ENCODE results near the gene LILRA5.
"Not testable (repeated sequence)": the region's sequence is repeated elsewhere in the genome, so short reads cannot be mapped to it uniquely, and the experiment has no call there.

The LILRA5 gene

DNA sequence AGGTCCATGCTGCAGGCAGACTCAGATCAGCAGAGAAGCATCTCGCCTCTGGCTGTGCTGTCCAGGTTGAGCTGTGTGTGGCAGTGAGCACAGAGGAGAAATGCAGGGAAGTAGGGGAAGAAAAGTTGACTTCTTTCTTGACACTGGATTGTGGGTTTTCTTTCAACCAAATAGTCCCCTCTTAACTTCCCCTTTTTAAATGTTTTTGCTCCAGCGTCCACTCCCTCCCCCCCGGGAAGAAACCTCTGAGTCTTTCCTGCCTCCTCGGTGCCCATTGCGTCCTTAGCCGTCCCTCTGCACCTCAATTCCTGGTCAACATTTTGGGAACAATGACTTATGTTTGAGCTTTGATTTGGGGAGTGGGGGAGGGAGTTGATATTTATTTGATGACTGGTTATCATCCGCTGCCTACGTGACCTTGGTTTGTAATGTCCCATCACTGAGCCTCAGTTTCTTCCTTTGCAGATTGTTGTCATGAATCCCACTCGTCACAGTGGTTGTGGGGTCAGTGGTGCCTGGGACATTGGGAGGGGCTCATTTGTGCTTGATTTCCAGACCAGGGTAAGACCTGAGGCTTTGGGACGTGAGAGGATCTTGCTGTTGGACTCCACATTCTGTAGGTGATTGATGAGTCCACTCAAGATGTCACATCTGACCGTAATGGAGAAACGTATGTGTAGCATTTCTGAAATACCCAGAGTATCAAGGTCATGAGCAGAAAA lies 31.8 kb downstream of the LILRA5 start, which contains the start of gene LILRB2:
TSS of gene LILRB2 (minus strand) at position 104 of the 722 bp plus-strand sequence. CDS start 614 bp downstream, outside the sequence.
- Mint-ChIP-seq H3K27ac (no peak within 1 kb of the TSS), H3K4me3 (no peak within 1 kb of the TSS), H3K36me3 (ENCODE audit: low read depth) (no peaks in the 10 kb centered on the region), H3K9me3 (no peaks in the 10 kb centered on the region), H3K27me3 (ENCODE audit: low read depth) (peaks cover 29% of the 10 kb centered on the region), H3K4me1 (ENCODE audit: low read depth) (peaks cover 5% of the 10 kb centered on the region)
- DNase-seq (ENCODE audit: low spot score), result no peak

DNA sequence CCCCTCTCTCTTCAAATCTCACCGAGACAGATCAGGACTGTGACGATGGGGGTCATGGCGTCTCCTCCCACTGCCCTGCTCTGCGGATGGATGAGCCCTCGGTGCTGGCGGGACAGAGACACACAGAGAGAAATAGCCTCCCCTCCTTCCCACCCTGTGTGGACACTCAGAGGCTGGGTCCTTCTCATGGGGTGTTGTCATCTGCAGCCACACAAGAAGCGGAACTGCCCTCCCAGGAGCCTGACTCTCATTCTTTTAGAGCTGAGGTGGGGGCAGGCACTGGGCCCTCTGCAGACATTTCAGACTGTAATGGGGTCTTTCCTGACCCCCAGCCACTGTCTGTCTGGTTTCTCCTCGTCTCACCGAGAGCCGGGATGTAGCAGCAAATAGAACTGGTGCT lies 32.5 kb downstream of the LILRA5 start:
- not testable (repeated sequence) for H3K4me3 Mint-ChIP-seq; H3K36me3 Mint-ChIP-seq (ENCODE audit: low read depth); H3K9me3 Mint-ChIP-seq; H3K27ac Mint-ChIP-seq; DNase-seq (ENCODE audit: low spot score); H3K4me1 Mint-ChIP-seq (ENCODE audit: low read depth)
- peaks cover 29% of the 10 kb centered on the region for H3K27me3 Mint-ChIP-seq (ENCODE audit: low read depth)

DNA sequence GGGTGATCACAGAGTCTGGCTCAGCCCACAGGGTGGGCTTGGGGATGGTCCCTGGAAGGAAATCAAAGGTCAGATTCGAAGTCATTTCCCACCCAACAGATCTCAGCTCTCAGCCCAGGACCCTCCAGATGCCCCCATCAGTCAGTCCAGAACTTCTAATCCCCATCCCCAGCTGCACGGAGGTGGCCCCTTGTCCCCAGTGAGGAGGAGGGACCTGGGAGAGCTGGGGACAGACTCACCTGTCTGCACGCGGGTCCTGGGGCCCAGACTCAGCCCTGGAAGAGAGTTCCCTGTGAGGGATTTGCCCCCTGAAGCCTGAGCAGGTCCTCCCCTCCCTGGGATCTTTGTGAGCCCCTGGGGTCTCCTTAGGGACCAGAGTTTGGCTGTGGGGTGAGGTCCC lies 32.9 kb downstream of the LILRA5 start:
- H3K9me3 Mint-ChIP-seq, result not testable (repeated sequence)
- H3K27me3 Mint-ChIP-seq (ENCODE audit: low read depth), result peaks cover 29% of the 10 kb centered on the region

DNA sequence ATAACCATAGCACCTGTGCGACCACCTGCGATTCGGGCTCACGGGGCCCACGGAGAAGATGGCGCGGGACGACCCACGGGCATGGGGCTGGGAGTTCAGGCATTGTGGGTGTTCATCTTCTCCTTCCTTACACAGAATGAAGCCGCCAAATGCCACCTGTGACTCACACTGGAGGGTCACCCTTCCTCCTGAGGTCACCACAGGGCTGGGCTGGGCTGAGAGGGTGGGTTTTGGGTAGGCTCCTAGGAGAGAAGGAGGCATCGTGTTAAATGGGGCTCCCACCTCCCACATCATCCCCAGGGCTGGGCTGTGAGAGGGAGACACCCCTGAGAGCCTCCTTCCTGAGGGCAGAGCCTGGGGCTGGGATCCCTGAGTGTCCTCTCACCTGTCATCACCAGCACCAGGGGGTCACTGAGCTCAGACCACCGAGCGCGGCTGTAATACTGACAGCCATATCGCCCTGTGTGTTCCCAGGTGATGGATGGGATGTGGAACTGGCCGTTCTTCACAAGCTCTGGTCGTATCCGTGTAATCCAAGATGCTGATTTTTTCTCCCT lies 33.5 kb downstream of the LILRA5 start:
- H3K36me3 Mint-ChIP-seq (ENCODE audit: low read depth), result no peaks in the 10 kb centered on the region
- no peaks in the 10 kb centered on the region for H3K9me3 Mint-ChIP-seq
- H3K27ac Mint-ChIP-seq, result no peak overlapping the region
- no peak for DNase-seq (ENCODE audit: low spot score)
- no peak overlapping the region for H3K4me3 Mint-ChIP-seq
- peaks cover 25% of the 10 kb centered on the region for H3K27me3 Mint-ChIP-seq (ENCODE audit: low read depth)
- H3K4me1 Mint-ChIP-seq (ENCODE audit: low read depth), result peaks cover 5% of the 10 kb centered on the region

More for the DNA sequence above, 32.9 kb downstream of the LILRA5 start:
- not testable (repeated sequence) for H3K4me3 Mint-ChIP-seq; H3K4me1 Mint-ChIP-seq (ENCODE audit: low read depth); DNase-seq (ENCODE audit: low spot score); H3K36me3 Mint-ChIP-seq (ENCODE audit: low read depth); H3K27ac Mint-ChIP-seq

DNA sequence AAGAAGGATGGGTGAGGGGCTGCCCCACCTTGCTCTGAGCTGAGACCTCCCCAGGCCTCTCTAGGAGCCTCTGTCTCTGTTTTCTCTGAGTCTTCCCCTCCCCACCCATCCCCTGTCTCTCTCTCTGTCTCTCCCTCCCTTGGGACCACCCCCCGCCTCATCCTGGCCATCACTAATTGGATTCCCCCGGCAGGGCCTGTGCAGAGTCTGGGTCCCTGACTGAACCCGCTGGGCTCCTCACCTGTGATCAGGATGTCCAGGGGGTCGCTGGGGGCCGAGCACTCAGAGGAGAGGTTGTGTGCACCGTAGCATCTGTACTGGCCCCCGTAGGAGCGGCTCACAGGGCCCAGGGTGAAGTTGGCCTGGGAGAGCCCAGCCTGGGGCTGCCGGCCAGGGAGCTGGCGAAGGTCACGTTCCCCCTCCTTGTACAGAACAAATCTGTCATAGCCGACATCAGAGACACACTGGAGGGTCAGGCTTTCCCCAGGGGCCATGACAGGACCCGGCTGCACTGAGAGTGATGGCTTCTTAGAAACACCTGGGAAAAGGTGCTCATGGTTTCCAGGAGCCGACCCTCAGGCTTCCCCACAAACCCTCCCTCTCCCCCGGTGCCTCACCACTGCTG lies 34.3 kb downstream of the LILRA5 start:
- not testable (repeated sequence) for H3K4me1 Mint-ChIP-seq (ENCODE audit: low read depth); H3K4me3 Mint-ChIP-seq; H3K9me3 Mint-ChIP-seq; H3K27ac Mint-ChIP-seq; DNase-seq (ENCODE audit: low spot score); H3K36me3 Mint-ChIP-seq (ENCODE audit: low read depth)
- H3K27me3 Mint-ChIP-seq (ENCODE audit: low read depth), result peaks cover 23% of the 10 kb centered on the region

DNA sequence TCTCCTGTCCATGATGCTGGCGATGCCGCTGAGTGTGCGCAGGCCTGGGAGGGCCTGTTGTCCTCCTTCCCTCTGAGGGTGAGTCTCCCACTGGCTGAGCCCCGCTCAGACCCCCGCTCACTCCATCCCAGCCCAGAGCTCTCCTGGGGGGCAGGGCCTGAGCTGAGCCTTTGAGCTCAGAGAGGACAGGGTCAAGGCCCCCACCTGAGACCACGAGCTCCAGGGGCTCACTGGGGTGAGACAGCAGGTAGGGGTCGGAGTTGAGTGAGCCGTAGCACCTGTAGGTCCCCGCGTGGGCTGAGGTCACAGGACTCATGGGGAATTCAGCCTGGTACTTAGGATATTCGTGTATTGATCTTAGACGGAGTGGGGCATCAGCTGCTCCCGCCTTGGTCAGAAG lies 34.9 kb downstream of the LILRA5 start:
- H3K27ac Mint-ChIP-seq; H3K4me1 Mint-ChIP-seq (ENCODE audit: low read depth); H3K36me3 Mint-ChIP-seq (ENCODE audit: low read depth); H3K9me3 Mint-ChIP-seq; H3K4me3 Mint-ChIP-seq; DNase-seq (ENCODE audit: low spot score): not testable (repeated sequence)
- H3K27me3 Mint-ChIP-seq (ENCODE audit: low read depth), result peaks cover 23% of the 10 kb centered on the region

DNA sequence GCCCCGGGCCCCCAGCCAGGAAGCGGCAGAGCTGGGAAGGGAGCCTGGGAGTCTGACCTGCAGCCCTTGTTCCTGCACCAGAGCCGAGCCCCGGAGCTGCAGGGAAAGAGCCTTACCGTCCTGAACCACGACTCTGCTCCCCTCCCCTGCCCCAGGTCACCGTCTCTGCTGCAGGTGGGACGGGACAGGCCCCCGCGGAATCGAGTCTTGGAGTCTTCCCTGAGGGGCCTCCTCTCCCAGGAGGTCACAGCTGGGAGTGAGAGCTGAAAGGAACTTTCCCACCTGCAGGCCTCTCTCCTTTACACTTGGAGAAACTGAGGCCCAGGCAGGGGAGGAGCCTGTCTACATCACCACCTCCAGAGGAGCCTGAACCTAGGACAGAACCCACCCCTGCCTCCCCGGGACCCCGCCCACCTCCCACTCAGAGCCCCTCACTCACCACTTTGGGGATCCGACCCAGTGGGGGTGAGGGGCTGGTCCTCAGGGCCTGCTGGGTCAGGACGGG lies 35.8 kb downstream of the LILRA5 start:
- not testable (repeated sequence) for H3K27ac Mint-ChIP-seq

DNA sequence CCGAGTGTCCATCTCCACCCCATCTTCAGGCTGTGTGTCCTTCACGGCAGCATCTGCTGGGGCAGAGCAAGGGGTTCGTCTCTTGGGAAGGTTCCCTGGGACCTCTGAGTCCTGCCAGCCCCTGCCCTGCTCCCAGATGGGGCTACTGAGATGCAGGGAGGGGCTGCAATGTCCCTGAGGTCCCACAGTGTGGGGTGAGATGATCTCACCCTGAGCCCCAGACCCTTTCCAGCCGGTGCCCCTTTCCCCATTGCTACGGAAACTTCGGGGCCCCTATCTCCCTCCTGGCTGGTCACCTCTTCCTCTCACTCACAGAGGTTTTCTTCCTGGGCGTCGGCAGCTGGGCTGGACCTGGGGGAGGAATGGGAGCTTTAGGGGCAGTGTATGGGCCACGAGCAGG lies 37.0 kb downstream of the LILRA5 start:
- Mint-ChIP-seq H3K9me3 (no peaks in the 10 kb centered on the region), H3K4me3 (no peak overlapping the region), H3K36me3 (ENCODE audit: low read depth) (no peaks in the 10 kb centered on the region), H3K27me3 (ENCODE audit: low read depth) (peaks cover 17% of the 10 kb centered on the region), H3K4me1 (ENCODE audit: low read depth) (no peaks in the 10 kb centered on the region), H3K27ac (no peak overlapping the region)
- no peak for DNase-seq (ENCODE audit: low spot score)

More for the DNA sequence above, 35.8 kb downstream of the LILRA5 start:
- not testable (repeated sequence) for H3K9me3 Mint-ChIP-seq; H3K4me1 Mint-ChIP-seq (ENCODE audit: low read depth); H3K4me3 Mint-ChIP-seq; H3K36me3 Mint-ChIP-seq (ENCODE audit: low read depth); DNase-seq (ENCODE audit: low spot score)
- H3K27me3 Mint-ChIP-seq (ENCODE audit: low read depth), result peaks cover 20% of the 10 kb centered on the region

DNA sequence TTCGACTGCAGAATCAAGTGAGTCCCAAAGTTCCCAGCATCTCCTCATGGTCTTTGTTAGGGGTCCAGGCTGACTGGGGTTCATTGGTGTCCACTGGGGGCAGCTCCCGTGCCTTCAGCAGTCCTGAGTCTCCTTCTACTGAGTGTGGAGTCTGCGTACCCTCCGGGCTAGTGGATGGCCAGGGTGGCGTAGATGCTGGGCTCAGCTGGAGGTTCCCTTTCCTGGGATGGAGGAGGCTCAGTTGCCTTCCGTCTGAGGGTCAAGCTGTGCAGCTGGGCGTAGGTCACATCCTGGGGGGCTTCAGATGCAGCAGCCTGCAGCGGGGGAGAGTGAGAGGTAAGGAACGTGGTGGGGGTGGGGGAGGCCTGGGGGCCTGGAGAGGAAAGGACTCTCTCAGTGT lies 38.5 kb downstream of the LILRA5 start:
- H3K27ac Mint-ChIP-seq; H3K4me3 Mint-ChIP-seq; DNase-seq (ENCODE audit: low spot score); H3K36me3 Mint-ChIP-seq (ENCODE audit: low read depth); H3K4me1 Mint-ChIP-seq (ENCODE audit: low read depth); H3K9me3 Mint-ChIP-seq: not testable (repeated sequence)
- peaks cover 12% of the 10 kb centered on the region for H3K27me3 Mint-ChIP-seq (ENCODE audit: low read depth)

DNA sequence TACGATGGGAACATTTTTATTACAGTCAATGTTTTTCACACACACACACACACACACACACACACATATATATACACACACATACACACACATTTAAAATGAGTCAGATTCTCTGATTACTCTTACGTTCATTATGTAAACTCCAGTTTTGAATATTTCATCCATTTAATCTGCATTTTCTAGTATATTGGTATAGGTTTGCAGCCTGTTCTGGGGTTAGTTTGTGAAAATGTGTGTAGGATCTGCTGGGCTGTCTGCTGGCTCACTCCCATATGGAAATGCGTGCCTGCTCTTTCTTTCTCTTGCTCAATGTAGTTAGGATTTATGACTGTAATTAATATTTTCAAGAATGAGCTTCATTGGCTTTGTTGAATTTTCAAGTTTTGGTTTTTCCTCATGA lies 39.1 kb downstream of the LILRA5 start:
- Mint-ChIP-seq H3K27ac (no peak overlapping the region), H3K4me1 (ENCODE audit: low read depth) (no peaks in the 10 kb centered on the region), H3K4me3 (no peak overlapping the region), H3K36me3 (ENCODE audit: low read depth) (no peaks in the 10 kb centered on the region), H3K27me3 (ENCODE audit: low read depth) (peaks cover 12% of the 10 kb centered on the region), H3K9me3 (no peaks in the 10 kb centered on the region)
- DNase-seq (ENCODE audit: low spot score), result no peak

DNA sequence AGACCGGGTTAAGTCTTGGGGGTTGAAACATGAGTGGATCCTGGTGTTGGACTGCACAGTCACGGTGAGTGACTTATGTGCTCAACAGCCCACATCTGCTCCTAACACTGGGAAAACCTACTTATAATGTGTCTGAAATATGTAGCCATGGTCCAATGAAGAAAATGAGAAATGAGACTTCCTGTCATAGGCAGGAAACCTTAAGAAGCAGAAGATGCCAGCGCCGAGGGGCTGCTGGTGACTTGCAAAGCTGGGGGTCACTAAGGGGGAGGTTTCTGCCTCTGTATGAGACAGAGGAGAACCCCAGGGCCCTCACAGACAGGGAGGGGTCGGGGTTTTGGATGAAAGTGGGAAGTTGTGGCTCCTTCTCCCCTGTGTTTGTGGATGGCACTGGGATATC lies 40.8 kb downstream of the LILRA5 start:
- not testable (repeated sequence) for H3K4me3 Mint-ChIP-seq; H3K27ac Mint-ChIP-seq; H3K36me3 Mint-ChIP-seq (ENCODE audit: low read depth); H3K9me3 Mint-ChIP-seq; H3K4me1 Mint-ChIP-seq (ENCODE audit: low read depth); DNase-seq (ENCODE audit: low spot score)
- H3K27me3 Mint-ChIP-seq (ENCODE audit: low read depth), result peaks cover 16% of the 10 kb centered on the region

DNA sequence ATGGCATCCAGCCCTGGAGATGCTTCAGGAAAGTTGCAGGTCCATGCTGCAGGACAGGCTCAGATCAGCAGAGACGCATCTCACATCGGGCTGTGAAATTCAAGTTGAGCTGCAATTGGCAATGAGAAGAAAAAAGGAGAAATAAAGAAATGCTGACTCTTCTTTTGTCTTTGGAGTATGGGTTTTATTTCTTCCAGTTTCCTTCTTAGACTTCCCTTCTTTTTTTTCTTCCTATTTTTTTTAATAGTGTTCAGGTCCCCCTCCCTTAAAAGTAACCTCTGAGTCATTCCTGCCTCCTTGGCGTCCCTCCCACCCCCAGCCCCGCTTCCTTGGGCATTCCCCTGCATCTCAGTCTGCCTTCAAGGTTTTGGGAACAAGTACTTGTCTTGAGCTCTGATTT lies 41.4 kb downstream of the LILRA5 start:
- H3K9me3 Mint-ChIP-seq; DNase-seq (ENCODE audit: low spot score); H3K36me3 Mint-ChIP-seq (ENCODE audit: low read depth); H3K27ac Mint-ChIP-seq; H3K4me1 Mint-ChIP-seq (ENCODE audit: low read depth); H3K4me3 Mint-ChIP-seq: not testable (repeated sequence)
- peaks cover 16% of the 10 kb centered on the region for H3K27me3 Mint-ChIP-seq (ENCODE audit: low read depth)

DNA sequence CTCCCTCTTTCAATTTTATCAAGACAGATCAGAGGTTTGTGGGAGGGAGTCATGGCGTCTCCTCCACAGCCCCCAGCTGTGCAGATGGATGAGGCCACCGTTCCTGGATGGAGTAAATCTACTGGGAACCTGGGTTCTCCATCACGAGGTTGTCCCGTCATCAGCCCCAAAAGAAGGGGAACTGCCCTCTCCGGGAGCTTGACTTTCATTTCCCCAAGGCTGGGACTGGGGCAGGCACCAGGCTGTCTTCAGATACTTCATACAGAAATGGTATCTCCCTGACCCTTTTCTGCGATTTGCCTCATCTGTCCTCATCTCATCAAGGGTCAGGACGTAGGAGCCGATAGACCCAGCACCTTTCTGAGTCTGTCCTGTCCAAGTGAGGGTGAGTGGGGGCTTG lies 41.9 kb downstream of the LILRA5 start:
- Mint-ChIP-seq H3K27me3 (ENCODE audit: low read depth) (peaks cover 17% of the 10 kb centered on the region), H3K9me3 (no peaks in the 10 kb centered on the region), H3K27ac (no peak overlapping the region), H3K4me3 (no peak overlapping the region), H3K36me3 (ENCODE audit: low read depth) (no peaks in the 10 kb centered on the region), H3K4me1 (ENCODE audit: low read depth) (no peaks in the 10 kb centered on the region)
- DNase-seq (ENCODE audit: low spot score), result no peak

DNA sequence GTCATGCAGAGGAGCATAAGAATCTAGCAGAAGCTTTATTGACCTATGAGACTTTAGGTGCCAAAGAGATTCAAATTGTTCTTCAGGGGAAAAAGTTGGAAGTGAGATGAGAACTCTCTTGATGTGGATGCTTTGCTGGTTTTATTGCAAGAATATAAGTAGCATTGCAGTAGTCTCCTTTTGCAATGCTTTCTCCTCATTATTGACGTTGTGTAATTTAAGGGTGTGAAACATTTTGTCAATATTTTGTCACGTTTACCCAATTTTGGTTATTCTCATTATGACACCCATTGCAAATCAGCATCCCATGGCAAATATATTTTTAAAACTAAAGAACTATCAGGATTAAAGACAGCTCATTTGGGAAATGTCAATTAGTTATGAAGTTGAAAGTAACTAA lies 44.0 kb downstream of the LILRA5 start:
- DNase-seq (ENCODE audit: low spot score), result no peak
- Mint-ChIP-seq H3K27me3 (ENCODE audit: low read depth) (peaks cover 22% of the 10 kb centered on the region), H3K9me3 (no peaks in the 10 kb centered on the region), H3K4me1 (ENCODE audit: low read depth) (no peaks in the 10 kb centered on the region), H3K36me3 (ENCODE audit: low read depth) (no peaks in the 10 kb centered on the region), H3K27ac (no peak overlapping the region), H3K4me3 (no peak overlapping the region)
